ENCODE measurements around the gene CDC42EP4. TPM values are rescaled to one million over a fixed set of nuclear protein-coding genes. Genes with fewer than 3 reads are reported as not detected.

Gene CDC42EP4
- total RNA-seq, 1 experiment from 2014 or later, result 25.8 TPM

GRCh38 chr17:73337330-73337710, 25.5 kb upstream of the CDC42EP4 start:
- H3K4me1 ChIP-seq, result no peaks in the 10 kb centered on the region
- CTCF ChIA-PET, result no interaction called here
- no peaks in the 10 kb centered on the region for H3K36me3 ChIP-seq (ENCODE audit: control insufficient read depth, insufficient read depth, low read length)
- Mint-ChIP-seq H3K36me3 (ENCODE audit: insufficient read depth, unreplicated experiment) (no peaks in the 10 kb centered on the region), H3K4me1 (ENCODE audit: low read depth, unreplicated experiment) (no peaks in the 10 kb centered on the region), H3K9me3 (ENCODE audit: unreplicated experiment) (no peaks in the 10 kb centered on the region), H3K27me3 (ENCODE audit: insufficient read depth, unreplicated experiment) (no peaks in the 10 kb centered on the region), H3K4me3 (ENCODE audit: unreplicated experiment) (no peak overlapping the region), H3K27ac (ENCODE audit: unreplicated experiment) (no peak overlapping the region)
- intact Hi-C loops (cut with micrococcal nuclease; ENCODE audit: unreplicated experiment), result no loop called here
- H3K4me3 ChIP-seq (ENCODE audit: low read depth, low read length), result no peak overlapping the region
- no peak for DNase-seq
- POLR2A ChIA-PET, result no interaction called here
- no peaks in the 10 kb centered on the region for H3K27me3 ChIP-seq (replicated peaks; ENCODE audit: control insufficient read depth, insufficient read depth, low read length)
- no TSS peak for BruUV-seq (replicated peaks)
- no peak for TF ChIP-seq CTCF (IDR thresholded peaks at IDR 0.05; ENCODE audit: insufficient read depth in 1 of 2, low read depth in 1 of 2, low read length in 1 of 2, severe bottlenecking in 1 of 2, unreplicated experiment in 1 of 2)
- H3K9me3 ChIP-seq, result no peaks in the 10 kb centered on the region

GRCh38 chr17:73336408-73337329, 24.9 kb upstream of the CDC42EP4 start:
- Histone ChIP-seq H3K36me3 (ENCODE audit: control insufficient read depth, insufficient read depth, low read length) (no peaks in the 10 kb centered on the region), H3K27me3 (replicated peaks; ENCODE audit: control insufficient read depth, insufficient read depth, low read length) (no peaks in the 10 kb centered on the region), H3K9me3 (no peaks in the 10 kb centered on the region), H3K4me1 (no peaks in the 10 kb centered on the region), H3K4me3 (ENCODE audit: low read depth, low read length) (no peak overlapping the region)
- ChIA-PET CTCF (interaction anchor here (0.7 kb wide), 1 partner anchor 1269 kb away, joined by 6 read pairs; no protein-coding TSS in a partner anchor), POLR2A (no interaction called here)
- no peak overlapping the region for H3K27ac Mint-ChIP-seq (ENCODE audit: unreplicated experiment)
- H3K9me3 Mint-ChIP-seq (ENCODE audit: unreplicated experiment), result no peaks in the 10 kb centered on the region
- no peaks in the 10 kb centered on the region for H3K4me1 Mint-ChIP-seq (ENCODE audit: low read depth, unreplicated experiment)
- no TSS peak for BruUV-seq (replicated peaks)
- no peaks in the 10 kb centered on the region for H3K36me3 Mint-ChIP-seq (ENCODE audit: insufficient read depth, unreplicated experiment)
- DNase-seq, result no peak
- H3K27me3 Mint-ChIP-seq (ENCODE audit: insufficient read depth, unreplicated experiment), result no peaks in the 10 kb centered on the region
- intact Hi-C loops (cut with micrococcal nuclease; ENCODE audit: unreplicated experiment), result no loop called here
- no peak for TF ChIP-seq CTCF (IDR thresholded peaks at IDR 0.05; ENCODE audit: insufficient read depth in 1 of 2, low read depth in 1 of 2, low read length in 1 of 2, severe bottlenecking in 1 of 2, unreplicated experiment in 1 of 2)
- no peak overlapping the region for H3K4me3 Mint-ChIP-seq (ENCODE audit: unreplicated experiment)

- H3K9me3 Mint-ChIP-seq (ENCODE audit: unreplicated experiment), result no peaks in the 10 kb centered on the region
- Histone ChIP-seq H3K36me3 (ENCODE audit: control insufficient read depth, insufficient read depth, low read length) (no peaks in the 10 kb centered on the region), H3K27me3 (replicated peaks; ENCODE audit: control insufficient read depth, insufficient read depth, low read length) (no peaks in the 10 kb centered on the region), H3K4me1 (no peaks in the 10 kb centered on the region), H3K9me3 (no peaks in the 10 kb centered on the region), H3K4me3 (ENCODE audit: low read depth, low read length) (no peak overlapping the region)
- no peak for TF ChIP-seq CTCF (IDR thresholded peaks at IDR 0.05; ENCODE audit: insufficient read depth in 1 of 2, low read depth in 1 of 2, low read length in 1 of 2, severe bottlenecking in 1 of 2, unreplicated experiment in 1 of 2)
- ChIA-PET POLR2A (no interaction called here), CTCF (interaction anchor here (0.7 kb wide), 1 partner anchor 1270 kb away, joined by 6 read pairs; no protein-coding TSS in a partner anchor)
- H3K36me3 Mint-ChIP-seq (ENCODE audit: insufficient read depth, unreplicated experiment), result no peaks in the 10 kb centered on the region
- DNase-seq, result no peak
- no peak overlapping the region for H3K27ac Mint-ChIP-seq (ENCODE audit: unreplicated experiment)
- intact Hi-C loops (cut with micrococcal nuclease; ENCODE audit: unreplicated experiment), result no loop called here
- no peaks in the 10 kb centered on the region for H3K4me1 Mint-ChIP-seq (ENCODE audit: low read depth, unreplicated experiment)
- no TSS peak for BruUV-seq (replicated peaks)
- no peak overlapping the region for H3K4me3 Mint-ChIP-seq (ENCODE audit: unreplicated experiment)
- H3K27me3 Mint-ChIP-seq (ENCODE audit: insufficient read depth, unreplicated experiment), result no peaks in the 10 kb centered on the region
These were observed 24.0 kb upstream of the CDC42EP4 start for GRCh38 chr17:73335591-73336407.

Data from Caco-2 (cell line).